Epithelial cell of proximal tubule (primary cell): ENCODE results near the gene CLIC1. TPM values are rescaled to one million over a fixed set of nuclear protein-coding genes. Genes with fewer than 3 reads are reported as not detected.

ENCODE experiments used
- DNase-seq: peaks from one replicate; pipeline ENCODE4 v3.0.0-alpha.2; 2011; ENCODE audit warnings: low read depth
- H3K4me3 ChIP-seq: 2 replicates; pipeline ENCODE4 v1.5.1; 2011; ENCODE audit warnings: low read depth, mild to moderate bottlenecking, low read length
- total RNA-seq: library from RNA; depleted of rRNA; stranded (reverse); fragments of >200 nt; gene quantifications from 2 replicates; pipeline ENCODE4 v1.2.3, GENCODE V29; 2015
- TF ChIP-seq, protein P1 (sequence below): conservative IDR thresholded peaks from 2 replicates; pipeline ENCODE4 v1.5.1; 2012; ENCODE audit warnings: low read depth, mild to moderate bottlenecking, low read length

The CLIC1 gene
- total RNA-seq, 1 donor from 2014 or later: 938 TPM

DNA sequence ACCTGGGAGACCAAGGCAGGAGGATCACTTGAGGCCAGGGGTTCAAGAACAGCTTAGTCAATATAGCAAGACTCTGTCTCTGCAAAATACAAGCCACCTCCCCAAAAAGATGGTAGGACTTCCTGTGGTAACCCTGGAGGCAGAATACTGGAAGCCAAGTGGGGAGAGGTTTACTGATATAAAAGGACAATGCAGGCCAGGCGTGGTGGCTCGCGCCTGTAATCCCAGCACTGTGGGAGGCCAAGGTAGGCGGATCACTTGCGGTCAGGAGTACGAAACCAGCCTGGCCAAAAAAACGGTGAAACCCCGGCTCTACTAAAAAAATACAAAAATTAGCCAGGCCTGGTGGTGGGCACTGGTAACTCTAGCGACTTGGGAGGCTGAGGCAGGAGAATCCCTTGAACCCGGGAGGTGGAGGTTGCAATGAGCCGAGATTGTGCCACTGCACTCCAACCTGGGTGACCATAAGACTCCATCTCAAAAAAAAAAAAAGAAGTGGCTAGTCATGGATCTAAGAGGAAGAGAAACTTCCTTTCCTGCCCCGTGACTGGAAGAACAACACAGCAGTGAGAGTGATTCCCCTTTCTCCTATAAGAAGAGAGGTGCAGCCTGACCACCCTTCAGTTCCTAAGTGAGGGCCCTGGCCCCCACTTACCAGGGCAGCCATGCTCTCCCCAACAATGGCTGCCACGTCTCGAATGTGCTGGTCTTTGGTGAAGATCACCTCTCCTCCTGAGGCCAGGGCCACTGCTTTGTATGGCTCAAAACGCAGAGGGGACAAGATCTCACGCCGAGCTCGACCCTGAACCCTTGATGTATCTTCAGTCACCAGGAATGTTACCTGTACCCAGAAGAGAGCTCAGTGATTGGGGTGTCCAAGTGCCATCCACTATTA is 32.3 kb upstream of the CLIC1 start:
- TF ChIP-seq, protein P1, sequence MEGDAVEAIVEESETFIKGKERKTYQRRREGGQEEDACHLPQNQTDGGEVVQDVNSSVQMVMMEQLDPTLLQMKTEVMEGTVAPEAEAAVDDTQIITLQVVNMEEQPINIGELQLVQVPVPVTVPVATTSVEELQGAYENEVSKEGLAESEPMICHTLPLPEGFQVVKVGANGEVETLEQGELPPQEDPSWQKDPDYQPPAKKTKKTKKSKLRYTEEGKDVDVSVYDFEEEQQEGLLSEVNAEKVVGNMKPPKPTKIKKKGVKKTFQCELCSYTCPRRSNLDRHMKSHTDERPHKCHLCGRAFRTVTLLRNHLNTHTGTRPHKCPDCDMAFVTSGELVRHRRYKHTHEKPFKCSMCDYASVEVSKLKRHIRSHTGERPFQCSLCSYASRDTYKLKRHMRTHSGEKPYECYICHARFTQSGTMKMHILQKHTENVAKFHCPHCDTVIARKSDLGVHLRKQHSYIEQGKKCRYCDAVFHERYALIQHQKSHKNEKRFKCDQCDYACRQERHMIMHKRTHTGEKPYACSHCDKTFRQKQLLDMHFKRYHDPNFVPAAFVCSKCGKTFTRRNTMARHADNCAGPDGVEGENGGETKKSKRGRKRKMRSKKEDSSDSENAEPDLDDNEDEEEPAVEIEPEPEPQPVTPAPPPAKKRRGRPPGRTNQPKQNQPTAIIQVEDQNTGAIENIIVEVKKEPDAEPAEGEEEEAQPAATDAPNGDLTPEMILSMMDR: no peak
- no peak for DNase-seq
- no peak overlapping the region for H3K4me3 ChIP-seq

DNA sequence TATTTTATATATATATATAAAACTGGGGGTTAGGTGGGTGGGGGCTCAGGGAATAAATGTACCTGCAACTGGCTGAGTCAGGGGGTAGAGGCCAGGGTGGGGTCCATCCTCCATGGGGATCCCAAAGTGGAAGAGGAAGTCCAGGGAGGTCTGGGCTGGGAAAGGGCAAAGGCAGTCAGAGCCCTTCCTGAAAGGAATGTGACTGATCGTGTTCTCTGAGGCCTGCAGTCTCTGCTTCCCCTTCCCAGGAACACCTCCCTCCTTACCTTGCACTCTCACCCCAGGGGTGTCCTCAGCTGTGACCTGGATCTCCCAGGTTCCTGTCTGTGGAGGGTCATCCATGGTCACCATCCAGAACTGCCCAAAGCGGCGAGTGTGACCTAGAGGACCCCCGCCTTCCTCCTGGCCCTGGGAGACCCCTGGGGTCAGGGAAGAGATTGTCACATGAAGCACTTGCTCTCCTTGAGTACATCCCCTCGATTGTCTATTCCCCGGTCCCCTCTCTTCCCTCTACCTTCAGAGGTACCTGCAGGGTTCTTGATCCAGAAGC is 30.8 kb upstream of the CLIC1 start:
- TF ChIP-seq, protein P1: no peak
- H3K4me3 ChIP-seq: no peak overlapping the region
- no peak for DNase-seq

DNA sequence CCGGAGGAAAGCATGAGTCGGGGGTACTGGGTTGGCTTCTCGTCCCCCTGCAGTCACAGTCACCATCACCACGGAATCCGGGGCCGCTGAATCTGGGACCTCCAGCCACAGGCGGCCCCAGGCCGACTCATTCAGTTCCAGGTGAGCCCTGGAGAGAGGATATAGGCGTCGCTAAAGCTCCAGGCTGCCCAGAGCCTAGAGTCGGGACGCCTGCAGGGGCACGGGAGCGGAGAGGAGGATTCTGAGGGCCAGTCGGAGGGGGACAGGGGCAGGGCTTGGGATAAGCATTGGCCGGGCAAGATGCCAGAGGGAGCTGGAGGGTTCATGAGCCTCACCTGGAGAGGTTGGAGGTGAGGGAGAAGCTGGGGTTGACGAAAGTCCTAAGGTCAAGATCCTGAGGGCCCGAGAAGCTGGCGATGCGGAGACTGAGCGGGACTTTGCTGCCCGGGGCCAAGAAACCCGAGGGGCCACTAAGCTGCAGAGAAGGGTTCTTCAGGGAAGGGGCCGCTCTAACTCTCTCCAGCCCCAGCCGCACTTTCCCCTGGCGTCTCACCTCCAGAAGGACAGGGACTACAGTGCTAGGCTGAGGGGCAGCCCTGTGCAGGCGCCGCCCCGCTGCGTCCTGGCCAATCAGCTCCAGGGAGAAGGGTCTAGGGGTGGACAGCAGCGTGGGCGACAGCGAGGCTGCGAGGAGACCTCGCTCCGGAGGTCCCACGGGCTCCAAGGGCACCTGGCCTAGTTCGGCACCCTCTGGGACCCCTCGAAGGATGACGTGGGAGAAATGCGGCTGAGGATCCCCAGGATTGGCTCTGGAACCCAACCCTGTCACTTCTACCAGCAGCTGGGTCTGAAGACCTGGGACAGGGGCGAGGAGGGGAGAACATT is 29.8 kb upstream of the CLIC1 start:
- DNase-seq: no peak
- peak overlapping the region; percentile 27 for H3K4me3 ChIP-seq
- TF ChIP-seq, protein P1: no peak

DNA sequence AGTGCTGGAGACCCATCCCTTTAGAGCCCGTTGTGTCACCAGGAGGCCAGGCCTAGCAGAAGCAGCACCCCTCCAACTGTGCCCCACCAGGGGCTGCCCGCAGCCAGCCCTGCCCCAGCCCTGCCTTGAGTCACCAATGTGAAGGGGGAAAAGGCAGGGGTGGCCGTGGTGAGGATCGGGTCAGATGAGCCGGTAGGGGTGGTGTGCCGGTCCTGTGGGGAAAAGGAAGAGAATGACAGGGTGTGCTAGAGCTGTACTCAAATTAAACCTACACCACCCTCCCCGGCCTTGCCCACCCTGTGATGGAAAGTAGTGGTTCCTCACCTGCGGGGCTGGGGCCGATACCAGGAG is 29.2 kb upstream of the CLIC1 start:
- TF ChIP-seq, protein P1: no peak
- no peak for DNase-seq
- no peak overlapping the region for H3K4me3 ChIP-seq

DNA sequence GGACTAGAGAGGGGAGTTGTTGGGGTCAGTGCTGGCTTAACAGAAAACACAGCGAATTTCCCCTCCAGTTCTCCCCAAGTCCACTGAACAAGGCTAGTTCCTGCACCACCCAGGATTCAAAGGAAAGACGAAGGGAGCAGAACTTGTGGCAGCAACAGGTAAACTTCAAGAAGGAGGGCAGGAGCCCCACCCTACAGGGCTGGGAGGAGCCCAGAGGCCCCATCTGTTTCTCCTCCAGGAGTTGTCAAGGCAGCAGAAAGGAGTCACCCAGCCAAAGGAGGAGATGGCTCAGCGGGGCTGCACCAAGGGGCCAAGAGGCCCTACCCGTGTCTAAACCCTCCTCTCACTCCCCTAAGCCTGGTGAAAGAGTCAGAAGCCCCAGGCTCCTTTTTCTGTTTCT is 27.9 kb upstream of the CLIC1 start:
- no peak for DNase-seq
- TF ChIP-seq, protein P1: no peak
- H3K4me3 ChIP-seq: no peak overlapping the region

DNA sequence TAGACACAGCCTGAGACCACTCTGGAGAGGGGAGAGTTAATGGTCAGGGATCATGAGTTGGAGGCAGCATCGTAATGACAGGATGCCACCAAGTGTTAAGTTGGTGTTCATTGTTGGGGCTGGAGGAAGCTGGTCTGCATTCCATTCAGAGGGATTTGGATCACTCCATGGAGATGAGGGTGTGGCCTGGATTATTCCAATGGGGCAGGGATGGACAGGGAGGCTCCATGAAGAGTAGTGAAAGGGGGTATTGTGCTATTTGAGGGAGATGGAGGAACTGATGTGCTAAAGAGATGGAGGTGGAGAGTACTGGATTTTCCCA is 27.2 kb upstream of the CLIC1 start:
- H3K4me3 ChIP-seq: no peak overlapping the region
- no peak for DNase-seq
- TF ChIP-seq, protein P1: no peak
